Loucy (cell line): ENCODE data around the gene NSD1.

ENCODE experiments used
- H2AFZ ChIP-seq: fragments of 200-600 bp; sonication (generic); 2 replicates; pipeline ENCODE4 v1.6.0; 2016; ENCODE audit warnings: antibody characterized with exemption, mild to moderate bottlenecking, low read length, moderate library complexity
- H3F3A ChIP-seq: fragments of 200-600 bp; 2 replicates; pipeline ENCODE4 v1.6.0; 2016; ENCODE audit warnings: antibody characterized with exemption, low read depth, mild to moderate bottlenecking
- H3K27me3 ChIP-seq: fragments of 200-600 bp; sonication (generic); 2 replicates; pipeline ENCODE4 v1.6.1; 2014; ENCODE audit warnings: low read length, mild to moderate bottlenecking; ENCODE audit not compliant: insufficient read depth, poor library complexity, severe bottlenecking
- H3K36me3 ChIP-seq: fragments of 200-600 bp; sonication (generic); 2 replicates; pipeline ENCODE4 v1.6.1; 2016; ENCODE audit warnings: low read length; ENCODE audit not compliant: insufficient read depth
- H3K4me1 ChIP-seq: fragments of 200-600 bp; sonication (generic); 2 replicates; pipeline ENCODE4 v1.5.1; 2014; ENCODE audit warnings: low read length, mild to moderate bottlenecking; ENCODE audit not compliant: insufficient read depth, poor library complexity, severe bottlenecking
- H3K4me2 ChIP-seq: fragments of 200-600 bp; sonication (generic); 2 replicates; pipeline ENCODE4 v1.6.0; 2014; ENCODE audit warnings: antibody characterized with exemption, low read length, low read depth, mild to moderate bottlenecking; ENCODE audit not compliant: poor library complexity, severe bottlenecking
- H3K4me3 ChIP-seq: fragments of 200-600 bp; sonication (generic); 2 replicates; pipeline ENCODE4 v1.5.1; 2014; ENCODE audit warnings: low read length, mild to moderate bottlenecking, mixed read lengths; ENCODE audit not compliant: poor library complexity, severe bottlenecking
- H3K79me2 ChIP-seq: fragments of 200-600 bp; sonication (generic); 2 replicates; pipeline ENCODE4 v1.6.1; 2014; ENCODE audit warnings: low read length; ENCODE audit not compliant: insufficient read depth
- H3K9ac ChIP-seq: fragments of 200-600 bp; sonication (generic); 2 replicates; pipeline ENCODE4 v1.6.0; 2014; ENCODE audit warnings: mild to moderate bottlenecking, low read depth, low read length, moderate library complexity; ENCODE audit not compliant: poor library complexity, severe bottlenecking
- H3K9me2 ChIP-seq: fragments of 200-600 bp; sonication (generic); replicated peaks from 2 replicates; pipeline ENCODE4 v1.6.1; 2016; ENCODE audit warnings: low read depth, low read length, mixed read lengths
- H3K9me3 ChIP-seq: fragments of 200-600 bp; sonication (generic); 2 replicates; pipeline ENCODE4 v1.6.1; 2014; ENCODE audit warnings: mild to moderate bottlenecking, antibody characterized with exemption, low read length, low read depth; ENCODE audit not compliant: insufficient read depth
- H4K20me1 ChIP-seq: fragments of 200-600 bp; sonication (generic); 2 replicates; pipeline ENCODE4 v1.6.0; 2014; ENCODE audit warnings: antibody characterized with exemption, low read length, mild to moderate bottlenecking; ENCODE audit not compliant: insufficient read depth, poor library complexity, severe bottlenecking
- CTCF ChIP-seq: fragments of 200-600 bp; sonication (generic); conservative IDR thresholded peaks from 2 replicates; pipeline ENCODE4 v1.5.1; 2014; ENCODE audit warnings: mild to moderate bottlenecking, antibody characterized with exemption, low read length
- EZH2phosphoT487 ChIP-seq: fragments of 200-600 bp; IDR thresholded peaks from 2 replicates; pipeline ENCODE4 v1.6.1; 2018; ENCODE audit warnings: antibody characterized with exemption, mild to moderate bottlenecking, moderate library complexity, borderline replicate concordance

NSD1 gene

GRCh38 chr5:177169271-177169670 is 35.7 kb downstream of the NSD1 start:
- Histone ChIP-seq H3K79me2 (peaks cover 14% of the 10 kb centered on the region; the same call in 1 of the 2 replicates), H2AFZ (no peak overlapping the region), H3K9me2 (no peaks in the 10 kb centered on the region), H3F3A (no peaks in the 10 kb centered on the region), H3K36me3 (0 out of 2 replicates have a peak, but pooled peaks cover 4% of the 10 kb centered on the region), H3K4me3 (no peak overlapping the region), H3K27me3 (no peaks in the 10 kb centered on the region), H3K4me1 (peaks cover 4% of the 10 kb centered on the region), H3K4me2 (no peak overlapping the region), H3K9me3 (no peaks in the 10 kb centered on the region), H3K9ac (no peak overlapping the region), H4K20me1 (no peaks in the 10 kb centered on the region)
- TF ChIP-seq CTCF (no peak), EZH2phosphoT487 (no peak)

GRCh38 chr5:177171961-177172360 is 38.4 kb downstream of the NSD1 start:
- Histone ChIP-seq H3K79me2 (peaks cover 14% of the 10 kb centered on the region; the same call in 1 of the 2 replicates), H2AFZ (no peak overlapping the region), H3K9me2 (no peaks in the 10 kb centered on the region), H3K4me3 (no peak overlapping the region), H4K20me1 (no peaks in the 10 kb centered on the region), H3K4me1 (peaks cover 4% of the 10 kb centered on the region), H3F3A (no peaks in the 10 kb centered on the region), H3K27me3 (no peaks in the 10 kb centered on the region), H3K9me3 (no peaks in the 10 kb centered on the region), H3K4me2 (no peak overlapping the region), H3K9ac (no peak overlapping the region), H3K36me3 (no peaks in the 10 kb centered on the region)
- TF ChIP-seq CTCF (no peak), EZH2phosphoT487 (no peak)

GRCh38 chr5:177175336-177175735 is 41.8 kb downstream of the NSD1 start:
- Histone ChIP-seq H3K9me3 (no peaks in the 10 kb centered on the region), H2AFZ (no peak overlapping the region), H3K4me2 (no peak overlapping the region), H3K27me3 (no peaks in the 10 kb centered on the region), H3K4me3 (no peak overlapping the region), H3K4me1 (peaks cover 4% of the 10 kb centered on the region), H3K79me2 (peaks cover 14% of the 10 kb centered on the region; the same call in 1 of the 2 replicates), H3F3A (no peaks in the 10 kb centered on the region), H3K36me3 (no peaks in the 10 kb centered on the region), H3K9me2 (no peaks in the 10 kb centered on the region), H3K9ac (no peak overlapping the region), H4K20me1 (no peaks in the 10 kb centered on the region)
- no peak for TF ChIP-seq CTCF
- no peak for TF ChIP-seq EZH2phosphoT487
